NB4 (cell line): ENCODE data around the gene ZFHX3.

Experiments used
- DNase-seq: peaks from one replicate; pipeline ENCODE4 v3.0.0; 2010; ENCODE audit warnings: low read depth
- H3K4me3 ChIP-seq: one replicate; pipeline ENCODE4 v1.5.1; 2011; ENCODE audit warnings: mild to moderate bottlenecking, low read depth, low read length, moderate library complexity
- MAX ChIP-seq: IDR thresholded peaks from 2 replicates; pipeline ENCODE4 v1.6.1; 2011; ENCODE audit warnings: low read depth, low read length
- MYC ChIP-seq: IDR thresholded peaks from 2 replicates; pipeline ENCODE4 v1.6.1; 2011; ENCODE audit warnings: low read depth, low read length
- POLR2A ChIP-seq: IDR thresholded peaks from 2 replicates; pipeline ENCODE4 v1.6.1; 2011; ENCODE audit warnings: mild to moderate bottlenecking; ENCODE audit not compliant: insufficient read length; ENCODE audit errors: extremely low read depth
- TF ChIP-seq, protein P1 (sequence below): IDR thresholded peaks from one replicate; pipeline ENCODE4 v1.5.1; 2012; ENCODE audit warnings: low read depth, low read length

ZFHX3 gene

DNA sequence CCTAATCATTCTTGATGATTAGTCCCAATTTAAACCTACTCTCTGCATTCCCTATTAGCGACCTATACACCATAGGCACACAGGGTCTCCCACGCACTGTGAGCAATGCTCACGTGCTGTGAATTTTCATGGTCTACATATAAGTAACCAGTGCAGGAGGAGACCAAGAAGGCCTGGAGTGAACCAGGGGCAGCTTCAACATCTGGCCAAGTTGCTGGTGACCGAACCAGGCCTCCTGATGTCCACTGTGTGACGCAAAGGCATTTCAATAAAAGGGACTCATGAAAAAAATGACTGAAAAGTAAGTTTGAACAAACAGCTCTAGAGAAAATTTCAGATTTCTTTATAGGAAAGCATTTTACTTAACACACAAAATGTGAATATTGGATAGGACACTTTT lies 107.0 kb downstream of the ZFHX3 start:
- H3K4me3 ChIP-seq: no peak overlapping the region
- no peak for DNase-seq
- TF ChIP-seq POLR2A (no peak), MYC (no peak)
- TF ChIP-seq, protein P1, sequence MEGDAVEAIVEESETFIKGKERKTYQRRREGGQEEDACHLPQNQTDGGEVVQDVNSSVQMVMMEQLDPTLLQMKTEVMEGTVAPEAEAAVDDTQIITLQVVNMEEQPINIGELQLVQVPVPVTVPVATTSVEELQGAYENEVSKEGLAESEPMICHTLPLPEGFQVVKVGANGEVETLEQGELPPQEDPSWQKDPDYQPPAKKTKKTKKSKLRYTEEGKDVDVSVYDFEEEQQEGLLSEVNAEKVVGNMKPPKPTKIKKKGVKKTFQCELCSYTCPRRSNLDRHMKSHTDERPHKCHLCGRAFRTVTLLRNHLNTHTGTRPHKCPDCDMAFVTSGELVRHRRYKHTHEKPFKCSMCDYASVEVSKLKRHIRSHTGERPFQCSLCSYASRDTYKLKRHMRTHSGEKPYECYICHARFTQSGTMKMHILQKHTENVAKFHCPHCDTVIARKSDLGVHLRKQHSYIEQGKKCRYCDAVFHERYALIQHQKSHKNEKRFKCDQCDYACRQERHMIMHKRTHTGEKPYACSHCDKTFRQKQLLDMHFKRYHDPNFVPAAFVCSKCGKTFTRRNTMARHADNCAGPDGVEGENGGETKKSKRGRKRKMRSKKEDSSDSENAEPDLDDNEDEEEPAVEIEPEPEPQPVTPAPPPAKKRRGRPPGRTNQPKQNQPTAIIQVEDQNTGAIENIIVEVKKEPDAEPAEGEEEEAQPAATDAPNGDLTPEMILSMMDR: no peak

DNA sequence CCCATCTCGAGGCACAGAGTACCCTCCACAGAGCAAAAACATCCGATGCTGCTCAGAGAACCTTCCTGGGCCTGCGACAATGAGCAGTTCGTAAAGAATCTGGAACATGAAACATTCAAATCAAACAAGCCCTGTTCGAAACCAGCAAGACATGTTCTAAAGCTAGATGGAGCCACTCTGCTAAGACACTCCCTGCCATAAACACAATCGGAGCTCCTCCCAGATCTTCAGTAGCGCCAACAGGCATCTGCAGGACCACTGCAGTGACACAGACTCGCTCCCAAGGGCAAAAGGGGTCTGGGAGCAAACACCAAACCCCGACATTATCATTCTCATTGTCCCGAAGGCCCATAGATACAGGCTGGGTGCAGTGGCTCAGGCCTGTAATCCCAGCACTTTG lies 108.7 kb downstream of the ZFHX3 start:
- DNase-seq: no peak
- TF ChIP-seq MAX (no peak), MYC (no peak), POLR2A (no peak)
- TF ChIP-seq, protein P1: no peak
- no peak overlapping the region for H3K4me3 ChIP-seq

DNA sequence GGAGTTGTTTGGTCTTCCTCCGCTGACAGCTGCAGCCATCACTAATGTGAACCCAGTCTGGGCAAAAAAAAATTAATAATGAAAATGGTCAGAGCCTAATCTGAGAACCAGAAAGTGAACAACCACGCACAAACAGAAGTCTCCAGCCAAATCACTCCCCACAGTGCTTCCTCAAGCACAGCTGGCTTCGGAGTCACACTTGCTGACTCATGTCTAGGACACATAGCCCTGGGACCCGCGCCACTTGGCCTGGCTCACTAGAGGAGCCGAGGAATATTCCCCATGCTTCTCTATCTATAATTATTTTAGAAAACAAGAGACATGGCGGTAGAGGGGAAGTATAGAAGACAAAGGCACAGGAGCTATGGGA lies 109.1 kb downstream of the ZFHX3 start:
- H3K4me3 ChIP-seq: no peak overlapping the region
- DNase-seq: no peak
- TF ChIP-seq MYC: no peak
- TF ChIP-seq, protein P1: no peak
- no peak for TF ChIP-seq MAX
- no peak for TF ChIP-seq POLR2A

GRCh38 chr16:72937916-72938794 lies 109.8 kb downstream of the ZFHX3 start:
- DNase-seq: no peak
- H3K4me3 ChIP-seq: no peak overlapping the region
- TF ChIP-seq MYC (no peak), MAX (no peak), POLR2A (no peak)
- TF ChIP-seq, protein P1: no peak

DNA sequence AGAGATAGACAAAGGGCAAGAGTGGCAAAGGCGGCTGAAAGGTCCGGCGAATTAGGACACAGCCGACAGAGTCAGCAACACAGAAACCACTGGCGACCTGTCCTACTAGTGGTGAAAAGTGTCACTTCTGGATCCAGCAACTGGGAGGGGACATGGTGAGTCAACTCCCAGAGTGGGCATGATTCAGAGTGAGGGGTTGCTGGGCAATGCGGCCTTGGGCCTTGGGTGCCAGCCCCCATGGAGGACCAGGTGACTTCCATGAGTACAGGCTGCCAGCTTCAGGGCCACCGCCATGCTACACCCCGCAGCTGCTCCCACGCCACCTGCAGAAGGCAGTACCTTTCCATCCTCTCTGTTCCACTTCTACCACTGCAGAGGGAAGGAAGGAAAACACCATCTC lies 110.6 kb downstream of the ZFHX3 start:
- DNase-seq: no peak
- no peak overlapping the region for H3K4me3 ChIP-seq
- TF ChIP-seq, protein P1: no peak
- TF ChIP-seq POLR2A: no peak
- no peak for TF ChIP-seq MAX
- no peak for TF ChIP-seq MYC

DNA sequence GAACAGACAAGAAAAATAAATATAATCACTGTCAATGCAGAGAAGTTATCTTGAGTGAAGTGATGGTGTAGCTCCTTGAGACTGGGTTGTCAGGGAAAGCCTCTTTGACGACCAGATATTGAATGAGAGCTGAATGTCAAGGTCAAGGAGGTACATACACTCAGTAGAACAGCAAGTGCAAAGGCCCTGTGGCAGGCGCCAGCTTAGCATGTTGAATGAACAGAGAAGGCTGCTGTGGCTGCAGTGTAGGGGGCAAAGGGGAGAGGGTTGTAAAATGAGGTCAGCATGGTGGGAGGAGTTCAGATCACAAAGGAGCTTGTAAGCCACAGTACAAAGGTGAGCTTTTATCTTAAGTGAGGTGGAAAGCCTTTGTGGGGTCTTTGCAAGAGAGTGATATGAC lies 111.5 kb downstream of the ZFHX3 start:
- no peak for DNase-seq
- TF ChIP-seq POLR2A (no peak), MYC (no peak), MAX (no peak)
- TF ChIP-seq, protein P1: no peak
- H3K4me3 ChIP-seq: no peak overlapping the region
